Central memory CD8-positive, alpha-beta T cell (primary cell): Measurements from ENCODE around the gene SEMA6A.

ENCODE experiments used
- ATAC-seq: fragments of 150-1000 bp; cut with Tn5 transposase; replicated peaks from 2 replicates; pipeline ENCODE4 v1.10.0; 2022; ENCODE audit warnings: mild to moderate bottlenecking, moderate FRiP score, moderate number of reproducible peaks; ENCODE audit not compliant: poor library complexity, severe bottlenecking; ENCODE audit errors: extremely low read depth
- DNase-seq, 2 donors: peaks; one replicate each; pipeline ENCODE4 v3.0.0; 2021; ENCODE audit warnings: low spot score in 2 of 2
- H3K27ac Mint-ChIP-seq: one replicate; pipeline ENCODE4 v1.8.0; 2022; ENCODE audit warnings: low read depth, mild to moderate bottlenecking, moderate library complexity, mixed read lengths
- H3K27me3 Mint-ChIP-seq: one replicate; pipeline ENCODE4 v1.8.0; 2022; ENCODE audit warnings: mixed read lengths
- H3K36me3 Mint-ChIP-seq: one replicate; pipeline ENCODE4 v1.8.0; 2022; ENCODE audit warnings: mild to moderate bottlenecking, moderate library complexity, mixed read lengths; ENCODE audit not compliant: insufficient read depth
- H3K4me1 Mint-ChIP-seq: one replicate; pipeline ENCODE4 v1.8.0; 2022; ENCODE audit warnings: mixed read lengths
- H3K4me3 Mint-ChIP-seq: one replicate; pipeline ENCODE4 v1.8.0; 2022; ENCODE audit warnings: mild to moderate bottlenecking, moderate library complexity, mixed read lengths
- H3K9me3 Mint-ChIP-seq: one replicate; pipeline ENCODE4 v1.8.0; 2022; ENCODE audit warnings: mixed read lengths

Gene SEMA6A

DNA sequence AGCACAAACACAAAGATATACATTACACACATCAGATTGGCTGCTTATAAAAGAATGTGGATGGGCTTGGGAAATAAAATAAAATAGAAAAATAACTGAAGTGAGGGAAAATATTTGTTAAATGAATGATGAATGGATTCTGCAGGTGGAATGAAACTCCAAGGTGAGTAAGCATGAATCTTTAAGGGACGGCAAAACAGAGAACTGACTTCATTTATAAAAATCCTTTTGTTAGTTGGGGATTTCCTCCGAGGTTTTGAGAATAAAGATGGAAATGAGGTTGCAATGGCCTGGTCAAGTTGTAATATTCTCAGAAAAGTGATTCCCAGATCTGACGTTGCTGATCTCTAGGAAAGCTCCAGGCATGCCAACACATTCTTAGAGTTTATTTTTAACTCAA is 20.9 kb upstream of the SEMA6A start:
- Mint-ChIP-seq H3K27me3 (peaks cover under 1% of the 10 kb centered on the region), H3K4me3 (no peak overlapping the region), H3K9me3 (peaks cover 7% of the 10 kb centered on the region), H3K4me1 (no peaks in the 10 kb centered on the region), H3K27ac (no peak overlapping the region), H3K36me3 (no peaks in the 10 kb centered on the region)
- ATAC-seq = no peak
- DNase-seq = no peak

DNA sequence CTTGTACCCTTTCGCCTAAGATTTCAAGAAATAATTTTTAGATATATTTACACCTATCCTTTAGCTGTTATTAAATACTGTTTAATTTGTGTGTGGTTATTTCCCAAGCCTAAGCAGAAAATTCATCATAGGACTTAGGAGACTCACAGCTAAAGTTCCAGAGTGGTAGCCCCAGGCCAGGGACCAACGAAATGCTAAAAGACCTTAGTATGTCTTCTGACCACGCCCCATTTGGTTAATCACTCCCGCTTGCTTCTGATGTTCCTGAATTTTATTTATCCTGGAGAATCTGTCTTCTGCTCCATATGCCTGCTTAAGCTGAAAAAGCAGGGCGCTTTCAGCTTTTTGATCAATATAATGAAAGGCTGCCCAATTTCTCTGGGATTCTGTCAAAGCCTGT is 18.7 kb upstream of the SEMA6A start:
- H3K4me3 Mint-ChIP-seq = no peak overlapping the region
- no peaks in the 10 kb centered on the region for H3K27me3 Mint-ChIP-seq
- no peaks in the 10 kb centered on the region for H3K36me3 Mint-ChIP-seq
- no peak overlapping the region for H3K27ac Mint-ChIP-seq
- peaks cover 7% of the 10 kb centered on the region for H3K9me3 Mint-ChIP-seq
- no peak for ATAC-seq
- DNase-seq = no peak
- no peaks in the 10 kb centered on the region for H3K4me1 Mint-ChIP-seq

DNA sequence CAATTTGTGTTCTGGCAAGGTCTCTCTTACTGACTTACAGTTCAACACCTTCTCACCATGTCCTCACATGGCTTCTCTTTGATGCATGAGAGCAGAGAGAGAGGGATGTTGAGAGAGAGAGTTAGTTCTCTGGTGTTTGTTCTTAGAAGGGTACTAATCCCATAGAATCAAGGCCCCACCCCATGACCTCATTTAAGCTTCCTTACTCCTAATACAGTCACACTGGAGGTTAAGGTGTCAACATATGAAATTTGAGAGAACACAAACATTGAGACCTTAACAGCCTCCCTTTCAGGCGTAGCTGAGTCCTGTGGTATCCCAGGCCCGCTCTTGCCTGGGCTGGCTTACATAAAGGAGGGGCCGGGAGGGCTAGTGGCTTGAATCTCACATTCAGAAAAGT is 10.6 kb upstream of the SEMA6A start:
- H3K4me1 Mint-ChIP-seq = no peaks in the 10 kb centered on the region
- H3K9me3 Mint-ChIP-seq = no peaks in the 10 kb centered on the region
- no peak for DNase-seq
- ATAC-seq = no peak
- peaks cover 57% of the 10 kb centered on the region for H3K27me3 Mint-ChIP-seq
- no peaks in the 10 kb centered on the region for H3K36me3 Mint-ChIP-seq
- H3K27ac Mint-ChIP-seq = no peak overlapping the region
- no peak overlapping the region for H3K4me3 Mint-ChIP-seq

GRCh38 chr5:116583862-116584222 is 9.2 kb upstream of the SEMA6A start:
- Mint-ChIP-seq H3K27ac (no peak overlapping the region), H3K4me3 (no peak overlapping the region), H3K9me3 (no peaks in the 10 kb centered on the region), H3K27me3 (peaks cover 70% of the 10 kb centered on the region), H3K4me1 (no peaks in the 10 kb centered on the region), H3K36me3 (no peaks in the 10 kb centered on the region)
- ATAC-seq (no peak), DNase-seq (no peak)

DNA sequence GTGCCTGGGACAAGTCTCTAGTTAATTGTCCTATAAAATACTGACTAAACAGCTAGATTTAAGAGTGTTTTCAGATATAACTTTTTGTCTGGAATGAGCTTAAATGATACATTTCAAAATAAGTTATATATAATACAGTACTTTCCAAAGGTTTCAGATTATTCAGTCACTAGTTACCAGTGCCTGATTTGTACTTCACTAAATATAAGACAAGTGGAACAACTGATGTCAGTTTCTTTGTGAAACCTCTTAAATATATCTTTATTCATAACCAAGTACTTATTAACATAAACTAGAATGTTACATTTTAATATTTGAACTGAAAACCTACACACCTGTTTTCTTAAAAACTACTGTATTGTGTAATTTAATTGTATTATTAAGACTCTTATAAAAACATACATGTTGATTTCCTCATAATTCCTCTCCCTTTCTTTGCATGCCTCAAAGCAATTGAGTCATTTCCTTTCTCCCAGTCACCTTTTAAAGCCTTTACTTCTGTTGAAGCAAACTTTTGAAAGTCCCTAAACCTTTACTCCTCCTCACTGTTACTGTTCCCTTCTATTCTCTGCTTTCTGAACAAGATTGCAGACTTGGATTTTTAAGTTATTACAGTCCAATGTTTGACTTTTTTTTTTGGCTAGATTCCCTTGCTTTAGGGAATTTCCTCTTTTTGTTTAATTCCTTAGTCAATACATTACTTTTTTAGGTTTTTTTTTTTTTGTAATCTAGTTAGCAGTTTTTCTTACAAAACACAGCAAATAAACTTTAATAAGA is 8.7 kb upstream of the SEMA6A start:
- Mint-ChIP-seq H3K4me1 (no peaks in the 10 kb centered on the region), H3K27me3 (peaks cover 75% of the 10 kb centered on the region), H3K9me3 (no peaks in the 10 kb centered on the region), H3K4me3 (no peak overlapping the region), H3K36me3 (no peaks in the 10 kb centered on the region), H3K27ac (no peak overlapping the region)
- no peak for DNase-seq
- no peak for ATAC-seq

DNA sequence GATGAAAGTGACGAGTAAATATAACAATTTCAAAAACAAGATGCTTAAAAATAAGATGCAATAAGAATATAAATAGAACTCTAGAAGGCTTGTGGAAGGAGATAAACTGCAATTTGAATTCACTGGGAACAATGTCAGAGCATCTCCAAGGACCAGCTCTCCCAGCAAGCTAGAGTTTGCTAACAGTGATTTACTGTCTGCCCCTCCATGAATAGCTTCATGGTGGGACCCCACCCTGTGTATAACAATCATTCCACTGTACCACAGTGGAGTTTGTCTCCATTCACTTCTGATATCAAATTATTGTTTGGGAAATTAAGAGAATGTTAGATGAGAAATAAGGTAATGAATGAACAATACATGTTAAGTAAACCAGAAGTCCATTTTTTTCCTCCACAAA is 7.3 kb upstream of the SEMA6A start:
- Mint-ChIP-seq H3K4me1 (no peaks in the 10 kb centered on the region), H3K9me3 (no peaks in the 10 kb centered on the region), H3K27ac (no peak overlapping the region), H3K27me3 (peaks cover 67% of the 10 kb centered on the region), H3K4me3 (no peak overlapping the region), H3K36me3 (no peaks in the 10 kb centered on the region)
- no peak for ATAC-seq
- DNase-seq = no peak

GRCh38 chr5:116579144-116579543 is 4.5 kb upstream of the SEMA6A start:
- Mint-ChIP-seq H3K27me3 (peaks cover 62% of the 10 kb centered on the region), H3K27ac (no peak overlapping the region), H3K36me3 (peaks cover 2% of the 10 kb centered on the region), H3K4me1 (peaks cover 12% of the 10 kb centered on the region), H3K9me3 (no peaks in the 10 kb centered on the region), H3K4me3 (no peak overlapping the region)
- DNase-seq (no peak), ATAC-seq (no peak)

- H3K36me3 Mint-ChIP-seq = peaks cover 2% of the 10 kb centered on the region
- no peak for ATAC-seq
- H3K9me3 Mint-ChIP-seq = no peaks in the 10 kb centered on the region
- no peak for DNase-seq
- H3K4me3 Mint-ChIP-seq = no peak overlapping the region
- peaks cover 14% of the 10 kb centered on the region for H3K4me1 Mint-ChIP-seq
- H3K27me3 Mint-ChIP-seq = peaks cover 62% of the 10 kb centered on the region
- H3K27ac Mint-ChIP-seq = no peak overlapping the region
These were observed 4.1 kb upstream of the SEMA6A start for GRCh38 chr5:116578676-116579075.

GRCh38 chr5:116577064-116577788 is 2.6 kb upstream of the SEMA6A start:
- ATAC-seq = no peak
- H3K4me1 Mint-ChIP-seq = peaks cover 14% of the 10 kb centered on the region
- H3K27ac Mint-ChIP-seq = no peak overlapping the region
- H3K36me3 Mint-ChIP-seq = peaks cover 2% of the 10 kb centered on the region
- no peaks in the 10 kb centered on the region for H3K9me3 Mint-ChIP-seq
- H3K27me3 Mint-ChIP-seq = peaks cover 73% of the 10 kb centered on the region
- DNase-seq = no peak
- no peak overlapping the region for H3K4me3 Mint-ChIP-seq

DNA sequence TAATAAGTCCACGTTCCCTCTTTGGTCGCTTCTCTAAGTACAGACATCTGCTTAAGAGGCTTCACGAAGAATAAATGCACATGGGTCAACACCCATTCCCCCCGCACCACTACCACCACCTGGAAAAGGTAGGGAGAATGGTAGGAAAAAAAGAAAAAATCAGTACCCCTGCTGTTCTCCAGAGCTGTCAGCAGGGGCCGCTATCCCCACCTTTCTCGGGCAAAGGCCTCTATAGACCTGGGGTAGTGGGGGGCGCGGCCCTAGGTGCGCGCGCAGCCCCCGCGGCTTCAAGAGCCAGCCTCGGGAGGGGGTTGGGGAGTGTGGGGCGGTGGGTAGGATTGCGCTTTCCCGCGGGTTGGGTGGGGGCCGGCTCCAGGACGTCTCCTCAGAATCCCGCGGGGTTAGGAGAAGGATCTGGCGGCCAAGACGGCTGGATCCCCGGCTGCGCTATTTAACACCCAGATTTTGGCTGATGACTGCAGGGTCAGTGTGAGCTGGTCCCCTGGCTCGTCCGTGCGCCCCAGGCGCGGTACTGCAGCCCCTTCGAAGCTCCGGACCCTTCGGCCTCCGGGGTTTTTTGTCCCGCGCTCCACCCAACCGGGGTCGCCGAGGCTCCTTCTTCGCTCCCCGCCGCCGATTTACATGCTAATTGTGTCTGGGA is 1.6 kb upstream of the SEMA6A start:
- ATAC-seq (no peak), DNase-seq (no peak)
- Mint-ChIP-seq H3K9me3 (no peaks in the 10 kb centered on the region), H3K36me3 (peaks cover 2% of the 10 kb centered on the region), H3K4me1 (peaks cover 14% of the 10 kb centered on the region), H3K4me3 (no peak overlapping the region), H3K27me3 (peaks cover 78% of the 10 kb centered on the region), H3K27ac (no peak overlapping the region)

DNA sequence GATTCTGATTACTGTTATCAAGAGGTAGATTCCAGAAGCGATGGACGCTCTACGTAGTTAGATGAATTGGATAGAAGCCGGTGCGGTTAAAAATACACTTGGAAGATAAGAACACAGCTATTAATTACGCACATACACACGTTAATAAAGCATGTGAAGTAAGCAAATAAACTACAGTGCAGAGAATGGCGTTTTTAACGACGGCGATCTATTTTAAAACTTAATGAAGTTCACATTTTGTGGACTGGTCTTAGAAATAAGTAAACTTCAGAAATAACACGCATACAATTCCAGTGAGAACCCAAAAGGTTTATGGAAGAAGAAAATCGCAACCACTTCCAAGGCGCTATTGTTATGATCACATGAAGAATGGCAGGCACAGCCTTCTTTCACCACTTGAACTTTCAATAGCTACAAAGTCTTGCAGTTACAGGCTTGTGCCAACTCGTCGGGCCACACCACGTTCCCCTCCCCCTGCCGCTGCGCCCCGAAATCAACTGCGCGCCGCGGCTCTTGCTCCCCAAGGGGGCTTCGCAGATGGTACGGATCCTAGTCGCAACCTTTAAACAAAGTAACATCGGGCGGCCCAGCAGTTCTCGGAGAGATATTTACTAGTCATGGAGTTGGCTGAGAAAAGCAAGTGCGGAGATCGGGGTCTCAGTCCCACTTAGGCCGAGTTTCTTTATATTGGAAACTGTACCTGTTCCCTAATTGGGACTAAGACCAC is 866 bp upstream of the SEMA6A start:
- H3K36me3 Mint-ChIP-seq = peaks cover 2% of the 10 kb centered on the region
- DNase-seq (no peak), ATAC-seq (no peak)
- no peaks in the 10 kb centered on the region for H3K9me3 Mint-ChIP-seq
- peaks cover 78% of the 10 kb centered on the region for H3K27me3 Mint-ChIP-seq
- H3K27ac Mint-ChIP-seq = no peak overlapping the region
- peak overlapping the region; percentile 34 for H3K4me3 Mint-ChIP-seq
- H3K4me1 Mint-ChIP-seq = peaks cover 14% of the 10 kb centered on the region

GRCh38 chr5:116573702-116574366 is 789 bp downstream of the SEMA6A start:
- Mint-ChIP-seq H3K4me3 (peak overlapping the region; percentile 61), H3K27me3 (peaks cover 79% of the 10 kb centered on the region), H3K9me3 (no peaks in the 10 kb centered on the region), H3K27ac (no peak overlapping the region), H3K36me3 (peaks cover 2% of the 10 kb centered on the region), H3K4me1 (peaks cover 14% of the 10 kb centered on the region)
- DNase-seq = no peak
- ATAC-seq = no peak
